ACC112 (cell line): ENCODE data around the gene CHCHD10.

Source experiments
- H2AFZ ChIP-seq: fragments of 200-600 bp; sonication (generic); one replicate; pipeline ENCODE4 v1.6.0; 2017; ENCODE audit warnings: antibody characterized with exemption, low read length; ENCODE audit not compliant: unreplicated experiment
- H3K27ac ChIP-seq: fragments of 200-600 bp; sonication (generic); 2 replicates; pipeline ENCODE4 v1.5.1; 2014; ENCODE audit warnings: low read depth, mild to moderate bottlenecking, antibody characterized with exemption, low read length, moderate library complexity
- H3K27me3 ChIP-seq: fragments of 200-600 bp; sonication (generic); 2 replicates; pipeline ENCODE4 v1.6.1; 2014; ENCODE audit warnings: mild to moderate bottlenecking, antibody characterized with exemption, low read length, moderate library complexity, mixed read lengths; ENCODE audit not compliant: insufficient read depth
- H3K36me3 ChIP-seq: fragments of 200-600 bp; sonication (generic); 2 replicates; pipeline ENCODE4 v1.6.1; 2016; ENCODE audit warnings: mild to moderate bottlenecking, antibody characterized with exemption, low read length, moderate library complexity, mixed read lengths; ENCODE audit not compliant: insufficient read depth
- H3K4me1 ChIP-seq: fragments of 200-600 bp; sonication (generic); one replicate; pipeline ENCODE4 v1.6.1; 2016; ENCODE audit warnings: low read length, mixed read lengths; ENCODE audit not compliant: insufficient read depth, unreplicated experiment, control insufficient read depth
- H3K4me3 ChIP-seq: fragments of 200-600 bp; sonication (generic); 2 replicates; pipeline ENCODE4 v1.5.1; 2014; ENCODE audit warnings: mild to moderate bottlenecking, low read depth, low read length
- H3K79me2 ChIP-seq: fragments of 200-600 bp; sonication (generic); one replicate; pipeline ENCODE4 v1.6.0; 2016; ENCODE audit warnings: low read length; ENCODE audit not compliant: control insufficient read depth, unreplicated experiment, insufficient read depth

The CHCHD10 gene

GRCh38 chr22:23767673-23768548 is at the start of gene CHCHD10:
Gene CHCHD10 (minus strand): TSS chr22:23767972. CDS start chr22:23767874, 98 bp downstream.
- Histone ChIP-seq H3K36me3 (no peaks in the 10 kb centered on the region), H3K27me3 (no peaks in the 10 kb centered on the region), H3K4me1 (peaks cover 4% of the 10 kb centered on the region), H3K27ac (no peak within 1 kb of the TSS), H3K79me2 (no peaks in the 10 kb centered on the region), H2AFZ (peak within 1 kb of the TSS; percentile 80), H3K4me3 (peak within 1 kb of the TSS; percentile 80)

GRCh38 chr22:23817146-23817545 is 49.4 kb upstream of the CHCHD10 start:
- no peaks in the 10 kb centered on the region for H3K79me2 ChIP-seq
- H3K4me1 ChIP-seq = no peaks in the 10 kb centered on the region
- no peaks in the 10 kb centered on the region for H3K36me3 ChIP-seq
- no peak overlapping the region for H3K4me3 ChIP-seq
- no peaks in the 10 kb centered on the region for H3K27me3 ChIP-seq
- H2AFZ ChIP-seq = no peak overlapping the region
- no peak overlapping the region for H3K27ac ChIP-seq

- Histone ChIP-seq H3K36me3 (no peaks in the 10 kb centered on the region), H2AFZ (no peak overlapping the region), H3K4me1 (no peaks in the 10 kb centered on the region), H3K27me3 (no peaks in the 10 kb centered on the region), H3K79me2 (no peaks in the 10 kb centered on the region), H3K27ac (no peak overlapping the region), H3K4me3 (no peak overlapping the region)
Measured at GRCh38 chr22:23816156-23816976, 48.6 kb upstream of the CHCHD10 start.

GRCh38 chr22:23815541-23816155 is 47.9 kb upstream of the CHCHD10 start:
- Histone ChIP-seq H3K4me1 (no peaks in the 10 kb centered on the region), H2AFZ (no peak overlapping the region), H3K79me2 (no peaks in the 10 kb centered on the region), H3K27me3 (no peaks in the 10 kb centered on the region), H3K36me3 (no peaks in the 10 kb centered on the region), H3K27ac (no peak overlapping the region), H3K4me3 (no peak overlapping the region)

- H2AFZ ChIP-seq = no peak overlapping the region
- no peaks in the 10 kb centered on the region for H3K27me3 ChIP-seq
- H3K79me2 ChIP-seq = no peaks in the 10 kb centered on the region
- H3K4me3 ChIP-seq = no peak overlapping the region
- H3K4me1 ChIP-seq = no peaks in the 10 kb centered on the region
- H3K27ac ChIP-seq = no peak overlapping the region
- H3K36me3 ChIP-seq = no peaks in the 10 kb centered on the region
Measured at GRCh38 chr22:23812378-23812777, 44.6 kb upstream of the CHCHD10 start.

DNA sequence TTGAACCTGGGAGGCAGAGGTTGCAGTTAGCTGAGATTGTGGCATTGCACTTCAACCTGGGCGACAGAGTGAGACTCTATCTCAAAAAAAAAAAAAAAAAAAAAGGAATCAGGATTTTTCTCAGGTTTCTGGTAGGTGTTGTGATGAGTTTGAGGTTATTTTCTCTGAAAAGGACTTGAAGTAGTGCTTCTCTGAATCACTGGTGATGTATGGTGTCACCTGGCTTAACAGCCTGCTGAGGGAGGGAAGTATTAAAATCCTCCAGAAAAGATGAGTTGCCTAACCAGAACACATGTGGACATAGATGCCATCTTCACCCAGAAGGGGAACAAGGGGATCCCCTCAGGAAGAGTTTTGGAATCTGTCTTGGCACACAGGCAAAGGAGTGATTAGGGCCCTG is 39.1 kb upstream of the CHCHD10 start:
- Histone ChIP-seq H3K27ac (no peak overlapping the region), H3K4me1 (no peaks in the 10 kb centered on the region), H3K79me2 (no peaks in the 10 kb centered on the region), H3K4me3 (no peak overlapping the region), H3K27me3 (no peaks in the 10 kb centered on the region), H2AFZ (no peak overlapping the region), H3K36me3 (no peaks in the 10 kb centered on the region)

- no peaks in the 10 kb centered on the region for H3K36me3 ChIP-seq
Measured at GRCh38 chr22:23804781-23805291, 37.1 kb upstream of the CHCHD10 start.

GRCh38 chr22:23803001-23803819 is 35.4 kb upstream of the CHCHD10 start:
- Histone ChIP-seq H2AFZ (no peak overlapping the region), H3K4me1 (no peaks in the 10 kb centered on the region), H3K79me2 (no peaks in the 10 kb centered on the region), H3K36me3 (no peaks in the 10 kb centered on the region), H3K27me3 (no peaks in the 10 kb centered on the region), H3K27ac (no peak overlapping the region), H3K4me3 (no peak overlapping the region)

More at GRCh38 chr22:23804781-23805291, 37.1 kb upstream of the CHCHD10 start:
- Histone ChIP-seq H2AFZ (no peak overlapping the region), H3K79me2 (no peaks in the 10 kb centered on the region), H3K27me3 (no peaks in the 10 kb centered on the region), H3K4me1 (no peaks in the 10 kb centered on the region), H3K27ac (no peak overlapping the region), H3K4me3 (no peak overlapping the region)

GRCh38 chr22:23801886-23802377 is 34.2 kb upstream of the CHCHD10 start:
- no peak overlapping the region for H3K27ac ChIP-seq
- no peaks in the 10 kb centered on the region for H3K4me1 ChIP-seq
- no peaks in the 10 kb centered on the region for H3K27me3 ChIP-seq
- no peaks in the 10 kb centered on the region for H3K79me2 ChIP-seq
- H3K36me3 ChIP-seq = no peaks in the 10 kb centered on the region
- no peak overlapping the region for H3K4me3 ChIP-seq
- H2AFZ ChIP-seq = no peak overlapping the region
